Natural killer cell (primary cell): ENCODE measurements around the gene SUSD5. TPM values are rescaled to one million over a fixed set of nuclear protein-coding genes. Genes with fewer than 3 reads are reported as not detected.

Experiments
- ATAC-seq, 3 donors: fragments of 150-1000 bp in 2 of 3; fragments of 200-7000 bp in 1 of 3; cut with Tn5 transposase; 1 replicate in 1 of 3; 2 replicates in 2 of 3; pipeline ENCODE4 v1.10.0; 2021; ENCODE audit warnings: mild to moderate bottlenecking in 2 of 3, moderate library complexity in 2 of 3
- DNase-seq, 2 donors: peaks; one replicate each; pipeline versions ENCODE4 v3.0.0 to v3.0.0-alpha.2; 2013 to 2021; ENCODE audit warnings: mixed read lengths in 1 of 2
- H3K27ac ChIP-seq: one replicate; pipeline ENCODE4 v1.5.1; 2013; ENCODE audit warnings: mild to moderate bottlenecking, low read length
- H3K27me3 ChIP-seq: one replicate; pipeline ENCODE4 v1.6.1; 2013; ENCODE audit warnings: low read length; ENCODE audit not compliant: control insufficient read depth, insufficient read depth
- H3K36me3 ChIP-seq: one replicate; pipeline ENCODE4 v1.6.1; 2013; ENCODE audit warnings: low read length; ENCODE audit not compliant: control insufficient read depth, insufficient read depth
- H3K4me1 ChIP-seq: one replicate; pipeline ENCODE4 v1.6.1; 2013; ENCODE audit warnings: low read length; ENCODE audit not compliant: control insufficient read depth, insufficient read depth
- H3K4me3 ChIP-seq: one replicate; pipeline ENCODE4 v1.5.1; 2013; ENCODE audit warnings: low read length
- H3K9me3 ChIP-seq: one replicate; pipeline ENCODE4 v1.6.1; 2013; ENCODE audit warnings: low read length; ENCODE audit not compliant: control insufficient read depth, insufficient read depth
- H3K27ac Mint-ChIP-seq, 2 donors: one replicate each; pipeline ENCODE4 v1.8.0; 2022; ENCODE audit warnings: mild to moderate bottlenecking in 2 of 2, mixed read lengths in 2 of 2, moderate library complexity in 1 of 2
- H3K27me3 Mint-ChIP-seq, 2 donors: one replicate each; pipeline ENCODE4 v1.8.0; 2022; ENCODE audit warnings: low read depth in 2 of 2, mixed read lengths in 2 of 2
- H3K36me3 Mint-ChIP-seq: one replicate; pipeline ENCODE4 v1.8.0; 2022; ENCODE audit warnings: mixed read lengths
- H3K4me1 Mint-ChIP-seq, 2 donors: one replicate each; pipeline ENCODE4 v1.8.0; 2022; ENCODE audit warnings: mixed read lengths in 2 of 2
- H3K4me3 Mint-ChIP-seq: one replicate; pipeline ENCODE4 v1.8.0; 2022; ENCODE audit warnings: mild to moderate bottlenecking, moderate library complexity, mixed read lengths
- H3K9me3 Mint-ChIP-seq, 2 donors: one replicate each; pipeline ENCODE4 v1.8.0; 2022; ENCODE audit warnings: mixed read lengths in 2 of 2
- CTCF ChIP-seq: fragments of 200-600 bp; IDR thresholded peaks from one replicate; pipeline ENCODE4 v1.8.0; 2022; ENCODE audit warnings: antibody characterized with exemption
- WGBS: methylation state at CpG from one replicate; pipeline ENCODE4 v1.1.7; 2013; ENCODE audit warnings: missing lambda C conversion rate; ENCODE audit not compliant: insufficient coverage; 5-methylcytosine and 5-hydroxymethylcytosine counted together
- intact Hi-C: fragments of 100-400 bp; cut with micrococcal nuclease; formaldehyde crosslinking; loops from one replicate; pipeline ENCODE4 v1.14.2; 2022
- total RNA-seq, 4 donors: library from RNA; stranded (reverse); fragments of 120-200 nt in 1 of 4; gene quantifications; one replicate each; pipeline versions ENCODE4 v1.2.3 to v1.2.4, GENCODE V29; 2013 to 2022

Gene SUSD5
- total RNA-seq, 3 donors from 2014 or later (not counting 1 experiment from before 2014, with no cell fraction given), result not detected

- 88% methylated on average over 2 of the region's 3 CpGs for WGBS
- no peaks in the 10 kb centered on the region for H3K36me3 Mint-ChIP-seq
Measured at GRCh38 chr3:33103480-33103879, 115.1 kb downstream of the SUSD5 start.

DNA sequence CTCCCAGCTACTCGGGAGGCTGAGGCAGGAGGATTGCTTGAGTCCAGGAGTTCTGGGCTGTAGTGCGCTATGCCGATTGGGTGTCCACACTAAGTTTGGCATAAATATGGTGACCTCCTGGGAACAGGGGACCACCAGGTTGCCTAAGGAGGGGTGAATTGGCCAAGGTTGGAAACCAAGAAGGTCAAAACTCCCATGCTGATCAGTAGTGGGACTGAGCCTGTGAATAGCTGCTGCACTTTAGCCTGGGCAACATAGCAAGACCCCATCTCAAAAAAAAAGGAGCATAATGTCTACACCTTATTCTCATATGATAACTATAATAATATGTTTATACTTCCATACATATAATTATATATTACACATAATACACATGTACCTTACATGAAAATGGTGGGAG lies 115.6 kb downstream of the SUSD5 start:
- Mint-ChIP-seq H3K4me3 (no peak overlapping the region), H3K27me3 (peaks cover 12 to 15% of the 10 kb centered on the region in 2 donors), H3K4me1 (no peaks in the 10 kb centered on the region), H3K9me3 (no peaks in the 10 kb centered on the region), H3K36me3 (no peaks in the 10 kb centered on the region), H3K27ac (no peak overlapping the region)
- no peak for TF ChIP-seq CTCF
- intact Hi-C loops, result no loop called here
- Histone ChIP-seq H3K36me3 (no peaks in the 10 kb centered on the region), H3K27me3 (no peaks in the 10 kb centered on the region), H3K4me1 (no peaks in the 10 kb centered on the region), H3K4me3 (no peak overlapping the region), H3K27ac (no peak overlapping the region), H3K9me3 (no peaks in the 10 kb centered on the region)
- no peak for ATAC-seq
- 96% methylated on average over 3 of the region's 3 CpGs for WGBS
- DNase-seq, result no peak

More at GRCh38 chr3:33103480-33103879, 115.1 kb downstream of the SUSD5 start:
- Histone ChIP-seq H3K9me3 (no peaks in the 10 kb centered on the region), H3K36me3 (no peaks in the 10 kb centered on the region), H3K4me1 (no peaks in the 10 kb centered on the region), H3K4me3 (no peak overlapping the region), H3K27me3 (no peaks in the 10 kb centered on the region), H3K27ac (no peak overlapping the region)
- DNase-seq (no peak), ATAC-seq (no peak)
- H3K4me1 Mint-ChIP-seq, result no peaks in the 10 kb centered on the region
- TF ChIP-seq CTCF, result no peak
- intact Hi-C loops, result no loop called here
- peaks cover 12 to 15% of the 10 kb centered on the region in 2 donors for H3K27me3 Mint-ChIP-seq
- H3K9me3 Mint-ChIP-seq, result no peaks in the 10 kb centered on the region
- no peak overlapping the region for H3K4me3 Mint-ChIP-seq
- no peak overlapping the region for H3K27ac Mint-ChIP-seq

DNA sequence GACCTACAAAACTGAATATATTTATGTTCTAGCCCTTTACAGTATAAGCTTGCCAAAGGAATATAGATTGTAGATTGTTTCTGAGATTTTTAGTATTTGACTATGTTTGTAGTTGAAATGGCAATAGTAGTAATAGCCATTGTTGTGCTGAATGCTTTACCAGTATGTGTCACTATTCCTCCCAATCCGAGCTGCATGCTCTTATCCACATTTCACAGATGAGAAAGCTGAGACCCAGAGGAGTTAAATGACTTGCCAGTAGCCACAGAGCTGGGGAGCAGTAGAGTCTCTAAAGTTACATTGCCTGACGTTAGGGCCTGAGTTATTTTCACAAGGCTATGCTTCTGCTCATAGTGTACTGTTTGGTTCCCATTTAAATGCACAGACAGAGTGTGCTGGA lies 118.4 kb downstream of the SUSD5 start:
- no peaks in the 10 kb centered on the region for H3K36me3 ChIP-seq
- no peak overlapping the region for H3K27ac ChIP-seq
- TF ChIP-seq CTCF, result no peak
- H3K9me3 ChIP-seq, result no peaks in the 10 kb centered on the region
- ATAC-seq (no peak), DNase-seq (no peak)
- intact Hi-C loops, result no loop called here
- H3K27ac Mint-ChIP-seq, result no peak overlapping the region
- no peaks in the 10 kb centered on the region for H3K36me3 Mint-ChIP-seq
- no peaks in the 10 kb centered on the region for H3K9me3 Mint-ChIP-seq
- peaks cover 12 to 13% of the 10 kb centered on the region in 2 donors for H3K4me1 Mint-ChIP-seq
- no peak overlapping the region for H3K4me3 Mint-ChIP-seq
- no peaks in the 10 kb centered on the region for H3K27me3 ChIP-seq
- WGBS, result 83% methylated on average over 2 of the region's 2 CpGs
- H3K4me3 ChIP-seq, result no peak overlapping the region
- peaks cover 0 to 4% of the 10 kb centered on the region in 2 donors for H3K27me3 Mint-ChIP-seq
- peaks cover 17% of the 10 kb centered on the region for H3K4me1 ChIP-seq

Other genes with a start within 250 kb of the SUSD5 start
- gene GLB1, start 121.7 kb downstream of the SUSD5 start, total RNA-seq, result 10 to 100 TPM; 27.6 to 39.3 (median 35.2) TPM
- 10 to 100 TPM in 2 of 3 donors, 1 to 10 TPM in 1; 8.8 to 12.6 (median 12.0) TPM for gene TMPPE, start 121.7 kb downstream of the SUSD5 start, total RNA-seq
- 10 to 100 TPM; 32.4 to 38.2 (median 37.9) TPM for gene CRTAP, start 104.8 kb downstream of the SUSD5 start, total RNA-seq
- gene FBXL2, start 58.6 kb upstream of the SUSD5 start, total RNA-seq, result not detected
- 10 to 100 TPM; 70.3 to 78.4 (median 76.7) TPM for gene UBP1, start 221.6 kb upstream of the SUSD5 start, total RNA-seq